KG1 (cell line): ENCODE data around the gene KIF26A.

Experiments used
- DNase-seq: peaks from one replicate; lab custom pipeline; 2025; lab: John Stamatoyannopoulos, UW

Gene KIF26A

GRCh38 chr14:104101651-104102281 lies 36.6 kb upstream of the KIF26A start:
- no peak for DNase-seq

- no peak for DNase-seq
Observed at GRCh38 chr14:104102282-104102914, 36.0 kb upstream of the KIF26A start.

GRCh38 chr14:104103061-104103445 lies 35.3 kb upstream of the KIF26A start:
- DNase-seq: no peak

- no peak for DNase-seq
Observed at GRCh38 chr14:104103446-104104075, 34.8 kb upstream of the KIF26A start.

- no peak for DNase-seq
Observed at GRCh38 chr14:104104076-104104901, 34.1 kb upstream of the KIF26A start.

GRCh38 chr14:104105071-104105821 lies 33.1 kb upstream of the KIF26A start:
- DNase-seq: no peak

GRCh38 chr14:104105822-104106470 lies 32.4 kb upstream of the KIF26A start:
- DNase-seq: no peak

- no peak for DNase-seq
Observed at GRCh38 chr14:104106471-104106991, 31.9 kb upstream of the KIF26A start.

GRCh38 chr14:104107101-104107581 lies 31.2 kb upstream of the KIF26A start:
- no peak for DNase-seq

- DNase-seq: no peak
Observed at GRCh38 chr14:104107611-104108569, 30.5 kb upstream of the KIF26A start.

GRCh38 chr14:104108570-104109541 lies 29.5 kb upstream of the KIF26A start:
- no peak for DNase-seq

GRCh38 chr14:104109731-104110361 lies 28.5 kb upstream of the KIF26A start:
- no peak for DNase-seq

- DNase-seq: no peak
Observed at GRCh38 chr14:104110491-104111209, 27.7 kb upstream of the KIF26A start.

GRCh38 chr14:104111301-104112112 lies 26.9 kb upstream of the KIF26A start:
- no peak for DNase-seq

- DNase-seq: no peak
Observed at GRCh38 chr14:104112113-104112505, 26.3 kb upstream of the KIF26A start.
